Tibial nerve (tissue), 4 donors: ENCODE results near the gene COL4A2. TPM values are rescaled to one million over a fixed set of nuclear protein-coding genes. Genes with fewer than 3 reads are reported as not detected.

Experiments
- DNase-seq, 2 donors: peaks; one replicate each; pipeline ENCODE4 v3.0.0-alpha.2; 2019; ENCODE audit warnings: low spot score in 2 of 2
- H3K27ac ChIP-seq, 4 donors: fragments of 200-600 bp; sonication (generic) in 3 of 4; one replicate each; pipeline ENCODE4 v1.5.1; 2017 to 2019; ENCODE audit warnings: mild to moderate bottlenecking in 1 of 4
- H3K27me3 ChIP-seq, 2 donors: fragments of 200-600 bp; sonication (generic) in 1 of 2; one replicate each; pipeline versions ENCODE4 v1.5.1 to v1.6.0; 2017 to 2019
- H3K36me3 ChIP-seq, 3 donors: fragments of 200-600 bp; sonication (generic); one replicate each; pipeline ENCODE4 v1.5.1; 2018 to 2019
- H3K4me1 ChIP-seq, 4 donors: fragments of 200-600 bp; sonication (generic) in 3 of 4; one replicate each; pipeline ENCODE4 v1.5.1; 2017 to 2019
- H3K4me3 ChIP-seq, 4 donors: fragments of 200-600 bp; sonication (generic) in 3 of 4; one replicate each; pipeline ENCODE4 v1.5.1; 2017 to 2019; ENCODE audit warnings: mild to moderate bottlenecking in 1 of 4, moderate library complexity in 1 of 4
- H3K9me3 ChIP-seq, 4 donors: fragments of 200-600 bp; sonication (generic) in 3 of 4; one replicate each; pipeline ENCODE4 v1.5.1; 2017 to 2019
- EP300 ChIP-seq, 2 donors: sonication (generic); formaldehyde crosslinking; IDR thresholded peaks; one replicate each; pipeline ENCODE4 v1.6.1; 2017; ENCODE audit warnings: antibody characterized with exemption in 2 of 2, mild to moderate bottlenecking in 1 of 2
- POLR2A ChIP-seq, 2 donors: fragments of 450-650 bp; IDR thresholded peaks; one replicate each; pipeline ENCODE4 v1.6.1; 2017; ENCODE audit warnings: antibody characterized with exemption in 2 of 2, mild to moderate bottlenecking in 2 of 2, moderate library complexity in 2 of 2
- WGBS, 2 donors: methylation state at CpG; one replicate each; pipeline ENCODE4 v1.1.5; 2018; 5-methylcytosine and 5-hydroxymethylcytosine counted together
- total RNA-seq, 4 donors: library from RNA; depleted of rRNA; stranded (reverse); fragments of >200 nt; gene quantifications; one replicate each; pipeline ENCODE4 v1.1.0, GENCODE V29; 2016
- TF ChIP-seq, protein P1 (sequence below), 5 experiments: fragments of 200-600 bp in 3 of 5; fragments of 450-650 bp in 2 of 5; sonication (generic) in 3 of 5; IDR thresholded peaks; one replicate each; pipeline ENCODE4 v1.5.1; 2016 to 2019; ENCODE audit warnings: antibody characterized with exemption in 5 of 5, mild to moderate bottlenecking in 3 of 5, moderate library complexity in 2 of 5

Gene COL4A2
- total RNA-seq, 4 donors from 2014 or later: 576 to 821 (median 658) TPM

DNA sequence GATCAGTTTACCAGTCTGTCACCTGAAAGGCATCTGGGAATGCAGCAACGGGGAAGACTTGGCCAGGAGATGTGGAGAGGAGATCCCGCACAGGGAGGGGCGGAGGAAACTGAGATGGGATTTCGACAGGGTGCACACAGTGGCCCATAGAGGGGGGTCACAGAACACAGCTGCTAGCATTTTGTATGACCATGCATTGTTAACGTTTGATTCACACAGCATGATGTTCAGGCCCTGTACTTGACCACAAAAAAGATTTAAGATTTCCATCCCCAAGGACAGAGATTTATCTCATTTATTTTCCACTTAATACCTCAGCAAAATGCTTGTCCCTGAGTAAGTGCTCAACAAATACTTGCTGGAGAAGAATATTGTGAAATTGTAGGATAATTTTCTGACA, 191.2 kb downstream of the COL4A2 start:
- Histone ChIP-seq H3K4me1 (no peaks in the 10 kb centered on the region), H3K36me3 (peaks cover 3 to 95% (median 5%) of the 10 kb centered on the region in 3 donors), H3K27ac (no peak overlapping the region), H3K4me3 (no peak overlapping the region), H3K27me3 (no peaks in the 10 kb centered on the region), H3K9me3 (peaks cover 0 to 7% (median 0%) of the 10 kb centered on the region in 4 donors)
- 80 to 83% methylated on average over 5 of the region's 5 CpGs for WGBS, 2 donors
- TF ChIP-seq EP300 (IDR thresholded peaks at IDR 0.05) (no peak), POLR2A (IDR thresholded peaks at IDR 0.05) (no peak)
- TF ChIP-seq, protein P1, sequence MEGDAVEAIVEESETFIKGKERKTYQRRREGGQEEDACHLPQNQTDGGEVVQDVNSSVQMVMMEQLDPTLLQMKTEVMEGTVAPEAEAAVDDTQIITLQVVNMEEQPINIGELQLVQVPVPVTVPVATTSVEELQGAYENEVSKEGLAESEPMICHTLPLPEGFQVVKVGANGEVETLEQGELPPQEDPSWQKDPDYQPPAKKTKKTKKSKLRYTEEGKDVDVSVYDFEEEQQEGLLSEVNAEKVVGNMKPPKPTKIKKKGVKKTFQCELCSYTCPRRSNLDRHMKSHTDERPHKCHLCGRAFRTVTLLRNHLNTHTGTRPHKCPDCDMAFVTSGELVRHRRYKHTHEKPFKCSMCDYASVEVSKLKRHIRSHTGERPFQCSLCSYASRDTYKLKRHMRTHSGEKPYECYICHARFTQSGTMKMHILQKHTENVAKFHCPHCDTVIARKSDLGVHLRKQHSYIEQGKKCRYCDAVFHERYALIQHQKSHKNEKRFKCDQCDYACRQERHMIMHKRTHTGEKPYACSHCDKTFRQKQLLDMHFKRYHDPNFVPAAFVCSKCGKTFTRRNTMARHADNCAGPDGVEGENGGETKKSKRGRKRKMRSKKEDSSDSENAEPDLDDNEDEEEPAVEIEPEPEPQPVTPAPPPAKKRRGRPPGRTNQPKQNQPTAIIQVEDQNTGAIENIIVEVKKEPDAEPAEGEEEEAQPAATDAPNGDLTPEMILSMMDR (IDR thresholded peaks at IDR 0.05): no peak
- DNase-seq: no peak

DNA sequence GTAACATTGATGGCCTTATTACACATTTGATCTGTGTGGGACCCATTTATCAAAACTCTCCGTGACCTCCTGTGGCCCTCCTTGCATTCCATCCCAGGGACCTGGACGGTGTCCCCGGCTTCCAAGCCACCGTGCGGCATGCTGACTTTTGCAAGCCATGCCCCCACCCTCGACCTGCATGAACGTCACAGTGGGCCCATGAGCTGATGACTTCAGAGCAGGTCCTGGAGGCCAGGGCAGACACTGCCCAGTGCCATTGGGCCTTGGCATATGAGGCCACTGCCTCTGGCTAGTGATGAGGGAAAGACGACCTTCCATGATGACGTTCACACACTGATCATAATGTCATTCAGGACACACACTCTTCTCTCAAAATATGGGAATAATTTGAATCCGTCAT, 191.7 kb downstream of the COL4A2 start:
- 90 to 93% methylated on average over 10 of the region's 10 CpGs for WGBS, 2 donors
- DNase-seq: no peak
- Histone ChIP-seq H3K27me3 (no peaks in the 10 kb centered on the region), H3K4me1 (no peaks in the 10 kb centered on the region), H3K9me3 (peaks cover 0 to 7% (median 0%) of the 10 kb centered on the region in 4 donors), H3K4me3 (no peak overlapping the region), H3K27ac (no peak overlapping the region), H3K36me3 (peaks cover 3 to 95% (median 6%) of the 10 kb centered on the region in 3 donors)
- TF ChIP-seq EP300 (IDR thresholded peaks at IDR 0.05) (no peak), POLR2A (IDR thresholded peaks at IDR 0.05) (no peak)
- TF ChIP-seq, protein P1 (IDR thresholded peaks at IDR 0.05): no peak

DNA sequence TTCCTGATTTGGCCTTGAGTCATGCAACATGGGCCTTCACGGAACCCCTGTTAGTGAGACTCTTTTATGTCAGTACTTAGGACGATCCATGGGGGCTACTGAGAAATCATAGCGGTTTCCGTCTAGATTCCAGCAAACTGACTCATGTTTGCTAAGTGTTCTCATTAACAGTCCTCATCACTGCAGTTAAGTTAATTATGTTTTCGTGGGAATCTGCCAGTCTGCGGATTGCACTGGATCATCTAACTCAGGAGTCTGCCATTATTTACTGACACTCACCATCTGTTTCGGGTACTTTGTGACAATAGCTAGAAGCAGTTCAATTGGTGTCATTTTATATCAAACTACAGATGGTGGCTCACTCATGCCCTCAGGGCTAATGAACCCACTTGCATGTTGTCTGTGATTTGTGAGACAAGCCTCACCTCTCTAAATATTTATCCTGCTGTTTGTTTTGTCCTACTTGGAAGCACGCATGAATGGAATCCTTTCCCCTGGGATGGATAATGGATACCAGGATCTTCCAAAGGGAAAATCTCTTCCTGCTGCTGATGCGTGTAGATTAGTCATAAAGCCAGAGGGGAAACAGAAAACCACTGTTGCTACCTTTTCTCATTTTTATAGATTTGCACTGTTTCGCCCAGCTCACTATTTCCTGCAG, 192.7 kb downstream of the COL4A2 start:
- no peak for TF ChIP-seq EP300 (IDR thresholded peaks at IDR 0.05)
- TF ChIP-seq, protein P1 (IDR thresholded peaks at IDR 0.05): no peak
- no peak for TF ChIP-seq POLR2A (IDR thresholded peaks at IDR 0.05)
- peaks cover 8 to 97% (median 9%) of the 10 kb centered on the region in 3 donors for H3K36me3 ChIP-seq
- DNase-seq: no peak
- WGBS, 2 donors: 87 to 88% methylated on average over 10 of the region's 10 CpGs
- H3K4me1 ChIP-seq: no peaks in the 10 kb centered on the region
- peaks cover 0 to 7% (median 0%) of the 10 kb centered on the region in 4 donors for H3K9me3 ChIP-seq
- no peak overlapping the region for H3K27ac ChIP-seq
- no peak overlapping the region for H3K4me3 ChIP-seq
- H3K27me3 ChIP-seq: no peaks in the 10 kb centered on the region

DNA sequence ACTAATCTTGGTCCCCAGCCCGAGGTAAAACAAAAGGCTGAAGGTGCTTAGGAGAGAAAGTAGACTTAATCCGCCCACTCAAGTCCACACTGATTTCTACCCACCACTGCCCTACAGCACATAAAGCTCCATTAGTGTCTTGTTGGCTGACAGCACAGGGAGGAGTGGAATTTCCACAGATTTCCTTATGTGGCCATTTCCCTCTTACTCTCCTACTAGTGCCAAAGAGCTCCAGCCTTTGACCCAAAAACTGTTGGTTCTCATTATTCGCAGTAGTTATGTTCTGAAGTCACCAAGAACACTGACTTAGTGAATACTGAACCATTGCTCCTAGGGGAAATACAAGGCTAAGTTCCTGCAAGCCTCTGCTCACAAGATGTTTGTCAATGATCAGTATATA, 193.3 kb downstream of the COL4A2 start:
- Histone ChIP-seq H3K27ac (no peak overlapping the region), H3K36me3 (peaks cover 8 to 97% (median 9%) of the 10 kb centered on the region in 3 donors)
- 68 to 82% methylated on average over 3 of the region's 3 CpGs for whole genome bisulfite sequencing, 2 donors

DNA sequence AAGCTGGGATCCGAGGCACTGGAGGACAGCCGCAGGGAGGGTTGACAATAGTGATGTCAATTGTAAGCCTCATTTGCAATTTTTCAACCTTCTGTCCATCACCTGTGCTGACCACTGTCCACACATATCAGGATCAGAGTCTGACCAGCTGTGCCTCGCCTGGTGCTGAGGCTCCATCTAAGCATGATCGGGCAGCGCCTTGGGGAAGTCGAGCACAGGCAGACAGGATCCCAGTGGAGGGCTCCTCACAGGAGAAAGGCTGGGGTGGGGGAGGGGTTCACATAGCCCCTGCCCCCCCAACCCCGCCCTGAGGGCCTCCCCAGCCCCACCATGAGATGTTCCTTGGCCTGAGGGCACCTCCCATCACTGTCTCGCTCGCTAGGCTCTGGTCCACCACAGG, 194.1 kb downstream of the COL4A2 start:
- Histone ChIP-seq H3K27me3 (no peaks in the 10 kb centered on the region), H3K36me3 (peaks cover 4 to 97% (median 7%) of the 10 kb centered on the region in 3 donors), H3K4me3 (no peak overlapping the region), H3K9me3 (peaks cover 0 to 7% (median 0%) of the 10 kb centered on the region in 4 donors), H3K27ac (no peak overlapping the region), H3K4me1 (peaks cover 0 to under 1% (median 0%) of the 10 kb centered on the region in 4 donors)
- TF ChIP-seq, protein P1 (IDR thresholded peaks at IDR 0.05): no peak
- TF ChIP-seq EP300 (IDR thresholded peaks at IDR 0.05): no peak
- no peak for TF ChIP-seq POLR2A (IDR thresholded peaks at IDR 0.05)
- WGBS, 2 donors: 91 to 96% methylated on average over 9 of the region's 9 CpGs
- DNase-seq: no peak

More for the DNA sequence above, 193.3 kb downstream of the COL4A2 start:
- H3K4me1 ChIP-seq: no peaks in the 10 kb centered on the region
- DNase-seq: no peak
- H3K9me3 ChIP-seq: peaks cover 0 to 7% (median 0%) of the 10 kb centered on the region in 4 donors
- H3K27me3 ChIP-seq: no peaks in the 10 kb centered on the region
- H3K4me3 ChIP-seq: no peak overlapping the region
- TF ChIP-seq, protein P1 (IDR thresholded peaks at IDR 0.05): no peak
- no peak for TF ChIP-seq EP300 (IDR thresholded peaks at IDR 0.05)
- TF ChIP-seq POLR2A (IDR thresholded peaks at IDR 0.05): no peak
